HG03196 (cell line): ENCODE measurements around the gene FOXF1.

Experiments used
- ATAC-seq: cut with Tn5 transposase; IDR thresholded peaks from one replicate; pipeline ENCODE4 v1.9.1; 2021; ENCODE audit not compliant: unreplicated experiment

Gene FOXF1

DNA sequence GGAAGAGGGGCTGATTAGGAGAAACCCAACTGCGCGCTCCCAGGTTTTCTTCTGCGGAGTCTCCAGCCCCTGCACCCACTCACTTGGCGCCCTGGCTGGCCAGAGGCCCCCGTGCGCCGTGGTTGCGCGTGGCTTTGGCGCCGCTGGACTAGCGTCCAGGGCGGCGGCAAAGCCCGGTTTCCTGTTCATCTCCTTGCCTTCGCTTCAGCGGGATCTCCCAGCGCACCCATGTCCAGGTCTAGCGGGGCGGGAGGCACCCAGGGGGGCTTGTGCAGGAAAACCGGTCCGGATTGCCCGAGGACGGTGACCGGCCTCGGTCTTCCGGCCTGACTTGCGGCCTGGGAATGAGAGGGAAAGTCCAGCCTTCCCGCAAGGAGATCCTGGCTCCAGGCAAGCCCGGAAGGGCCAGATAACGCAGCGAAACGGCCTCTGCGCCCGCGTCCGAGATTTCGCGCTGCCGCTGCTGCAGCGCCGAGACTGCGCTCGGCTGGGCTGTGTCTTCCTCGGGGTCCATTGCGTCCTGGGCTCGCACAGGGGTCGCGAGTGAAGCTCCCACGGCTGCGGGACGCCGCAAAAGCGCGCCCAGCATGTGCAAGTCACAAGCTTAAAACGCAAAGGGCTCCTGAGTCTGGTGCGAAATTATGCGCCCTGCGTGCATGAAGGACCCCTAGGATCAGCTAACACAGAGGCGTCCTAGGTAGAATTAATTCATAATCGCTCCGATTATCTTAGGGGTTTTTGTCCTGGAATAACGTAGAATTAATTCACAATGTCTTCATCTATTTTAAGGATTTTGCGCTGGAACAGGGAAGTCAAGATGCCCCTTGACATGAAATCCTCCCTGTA is 5.7 kb downstream of the FOXF1 start:
- ATAC-seq, result no peak

DNA sequence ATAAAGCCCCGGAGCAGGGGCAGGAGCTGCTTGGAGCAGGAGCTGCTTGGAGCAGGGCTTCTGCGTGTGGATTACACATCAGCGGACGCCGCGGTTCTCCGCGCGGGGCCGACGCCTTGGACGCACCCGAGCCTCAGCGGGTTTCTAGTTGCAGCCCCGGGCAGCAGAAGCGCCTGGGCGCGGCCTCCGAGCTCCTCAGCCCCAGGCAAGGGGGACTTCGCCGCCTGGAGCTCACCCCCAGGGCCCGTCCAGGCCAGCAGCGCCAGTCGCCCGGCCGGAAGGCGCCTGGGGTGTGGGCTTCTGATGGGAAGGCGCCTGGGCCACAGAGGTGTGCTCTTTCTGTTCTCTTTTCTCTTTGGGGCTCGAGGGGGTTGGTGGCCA is 6.3 kb downstream of the FOXF1 start:
- no peak for ATAC-seq

DNA sequence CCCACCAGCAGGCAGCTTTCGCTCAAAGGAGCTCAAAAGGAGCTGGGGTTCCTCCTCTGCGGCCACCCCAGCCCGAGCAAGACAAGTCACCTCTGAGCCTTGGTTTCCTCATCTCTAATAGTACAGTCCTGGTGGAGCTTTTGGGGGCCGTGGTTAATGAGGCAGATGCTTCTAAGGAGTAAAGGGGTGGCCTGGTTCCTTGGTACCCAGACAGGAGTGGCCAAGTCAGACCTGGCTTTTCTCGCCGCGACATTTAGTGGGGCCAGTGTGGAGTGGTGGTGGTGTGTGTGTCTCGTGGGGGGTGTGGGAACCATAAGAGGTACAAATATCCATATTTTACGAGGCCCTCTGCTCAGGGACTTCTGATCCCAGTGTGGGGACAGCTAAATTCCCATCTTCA is 6.7 kb downstream of the FOXF1 start:
- no peak for ATAC-seq

DNA sequence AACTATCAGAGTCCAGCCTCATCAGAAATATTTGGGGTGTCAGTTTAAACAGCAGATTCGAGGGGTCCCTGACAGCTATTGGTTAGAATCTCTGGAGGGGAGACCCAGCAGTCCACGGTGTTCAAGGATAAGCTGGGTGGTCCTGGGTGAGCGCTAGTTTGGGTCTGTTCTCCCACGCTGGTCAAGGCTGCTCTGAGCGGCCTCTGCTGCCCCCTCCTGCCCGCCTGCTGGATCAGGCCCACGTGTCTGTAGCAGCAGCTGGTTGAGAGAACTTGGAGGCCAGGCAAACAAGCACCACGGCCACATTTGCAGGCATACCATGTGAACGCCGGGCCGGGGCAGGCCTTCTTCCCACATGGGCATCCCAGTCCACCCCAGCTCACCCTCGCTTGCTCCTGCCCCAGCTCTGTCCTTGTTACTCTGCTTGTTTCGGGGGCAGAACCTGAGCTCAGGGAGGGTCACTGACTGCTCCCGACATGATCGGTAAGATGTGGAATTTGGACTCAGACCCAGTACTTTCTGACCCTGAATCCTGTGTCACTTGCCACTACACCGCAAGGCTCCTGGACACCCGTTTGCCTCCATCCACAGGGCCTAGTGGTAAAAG is 7.4 kb downstream of the FOXF1 start:
- ATAC-seq, result no peak

DNA sequence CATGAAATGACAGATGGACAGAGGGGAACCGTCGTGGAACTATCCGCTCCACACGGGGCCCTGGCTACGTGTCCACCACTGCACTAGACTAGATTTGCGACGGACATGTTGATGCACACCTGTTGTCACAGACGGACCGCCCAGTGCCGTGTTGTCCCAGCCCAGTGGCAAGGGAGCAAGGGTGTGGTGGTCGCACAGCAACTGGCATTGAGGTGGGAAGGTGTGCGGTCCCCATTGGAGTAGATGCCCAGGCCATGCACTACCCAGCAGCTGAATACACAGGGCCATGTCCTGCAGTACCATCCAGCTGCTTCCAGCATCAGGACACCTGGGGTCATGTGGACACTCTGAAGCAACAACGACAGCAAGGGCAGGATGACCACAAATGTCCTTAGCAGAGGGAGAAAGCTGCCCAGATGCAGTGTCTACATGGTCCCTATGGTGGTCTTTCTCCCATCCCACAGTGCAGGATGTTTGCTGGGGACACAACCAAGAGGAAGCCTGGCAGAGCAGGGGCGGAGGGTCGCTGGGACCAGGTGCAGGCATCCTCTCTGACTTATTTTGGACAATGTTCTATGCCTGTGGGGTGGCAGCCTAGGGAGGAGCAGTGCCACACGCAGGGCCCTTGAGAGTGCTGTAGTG is 8.8 kb downstream of the FOXF1 start:
- no peak for ATAC-seq

DNA sequence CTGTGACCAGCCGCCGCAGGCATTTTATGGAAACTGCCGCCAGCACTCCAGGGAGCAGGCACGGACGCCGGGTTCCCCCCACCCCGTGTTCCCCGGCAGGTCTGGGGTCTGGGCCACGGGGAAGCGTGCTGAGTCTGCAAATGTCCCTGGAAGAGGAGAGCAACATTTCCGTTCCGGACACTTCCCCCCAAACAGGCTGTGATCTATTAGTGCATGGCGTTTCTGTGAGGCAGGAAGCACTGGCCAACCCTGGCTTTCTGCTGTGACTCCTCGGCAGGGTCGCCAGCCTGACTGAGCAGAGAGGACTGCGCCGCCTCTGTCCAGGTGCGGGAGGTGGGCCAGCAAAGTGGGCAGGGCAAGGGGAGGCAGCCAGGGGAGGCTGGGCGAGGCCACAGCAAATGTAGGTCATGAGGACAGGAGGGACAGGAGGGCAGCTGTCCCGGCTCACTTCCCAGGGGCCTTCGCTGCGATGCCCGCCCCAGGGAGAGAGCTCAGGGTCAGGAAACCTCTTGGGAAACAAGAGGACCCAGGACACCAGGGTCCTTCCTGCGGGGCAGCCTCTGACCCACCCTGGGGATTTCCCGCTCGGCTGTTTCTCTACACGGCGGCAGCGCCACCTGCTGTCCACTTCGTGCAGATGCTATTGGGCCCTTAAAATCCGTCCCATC is 9.5 kb downstream of the FOXF1 start:
- ATAC-seq, result no peak

DNA sequence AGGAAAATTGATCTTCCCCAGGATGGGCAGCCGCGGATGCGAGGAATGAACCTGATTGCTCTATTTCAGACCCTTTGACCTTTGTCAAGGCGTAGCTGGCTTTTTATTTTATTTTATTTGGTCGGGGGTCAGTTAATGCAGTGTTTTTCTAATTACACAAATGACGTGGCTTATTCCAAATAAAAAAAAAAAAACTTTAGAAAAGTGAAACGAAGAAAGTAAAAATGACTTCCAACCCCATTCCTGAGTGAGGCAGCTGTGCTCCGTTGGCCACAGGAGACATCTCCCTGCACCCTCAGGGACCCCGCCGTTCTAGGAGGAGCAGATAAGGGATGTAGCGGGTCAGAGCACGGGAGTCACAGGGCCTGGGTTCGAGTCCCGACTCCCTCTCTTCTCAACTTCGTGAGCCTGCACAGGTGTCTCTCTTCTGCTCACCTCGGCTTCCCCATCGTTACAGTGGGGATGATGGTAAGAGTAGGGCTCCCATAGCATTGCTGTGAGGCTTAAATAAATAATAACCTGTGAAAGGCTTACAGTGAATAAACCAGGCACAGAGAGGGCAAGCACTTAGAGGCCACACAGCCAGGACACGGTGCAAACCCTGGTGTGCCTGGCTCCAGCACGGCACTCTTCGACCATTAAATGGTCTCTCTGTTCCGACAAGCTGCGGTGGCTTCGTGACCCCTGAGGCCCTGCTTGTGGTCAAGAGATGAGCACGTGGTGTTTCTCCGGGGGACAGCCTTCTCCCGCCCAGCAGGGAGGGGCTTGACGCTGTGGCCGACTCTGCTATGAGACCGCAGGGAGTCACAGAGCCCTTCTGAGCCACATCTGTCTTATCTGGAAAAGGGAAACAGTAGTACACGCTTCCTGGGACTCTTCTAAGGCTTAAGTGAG is 10.2 kb downstream of the FOXF1 start:
- no peak for ATAC-seq

DNA sequence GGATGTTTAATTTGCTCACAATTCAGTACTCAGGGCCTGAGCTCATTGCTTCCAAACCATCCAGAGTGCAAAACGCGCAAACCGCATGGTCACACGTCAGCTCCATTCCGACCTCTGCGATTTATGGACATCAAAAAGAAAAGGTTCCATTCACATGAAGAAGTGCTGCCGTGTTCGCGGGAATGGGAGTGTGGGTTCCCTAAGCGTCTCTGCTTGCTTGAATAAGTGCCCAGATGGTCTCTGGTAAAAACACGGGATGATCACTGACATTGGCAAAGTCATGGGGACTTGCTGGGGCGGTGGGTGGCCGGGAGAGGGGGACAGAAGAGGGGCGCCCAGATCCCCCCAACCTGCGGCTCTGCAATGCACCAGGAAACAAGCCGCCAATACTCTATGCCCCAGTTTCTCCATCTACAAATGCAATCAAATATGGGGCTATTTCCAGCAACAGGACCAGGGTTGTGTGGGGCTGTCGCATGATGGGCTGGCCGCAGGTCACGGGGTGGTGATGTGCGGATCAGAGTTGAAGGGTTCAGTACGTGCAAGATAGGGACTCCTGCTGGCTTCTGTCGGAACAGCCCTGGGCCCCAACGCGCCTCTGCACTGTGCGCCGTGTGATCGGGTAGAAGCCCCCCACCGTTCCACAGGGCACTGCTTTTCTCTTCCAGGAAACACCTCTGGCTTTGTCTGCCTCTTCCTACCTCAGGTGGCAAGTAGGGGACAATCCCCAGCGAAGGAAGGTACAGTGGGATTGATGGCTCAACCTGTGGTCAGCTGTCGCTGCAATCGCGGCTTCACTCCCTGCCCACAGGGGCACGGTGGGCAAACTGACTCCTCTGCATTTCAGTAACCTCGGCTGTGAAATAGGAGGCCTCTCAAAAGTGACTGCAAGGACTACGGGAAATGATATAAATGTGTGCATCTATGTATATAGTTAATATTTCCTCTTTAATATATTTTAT is 11.2 kb downstream of the FOXF1 start:
- ATAC-seq, result no peak

DNA sequence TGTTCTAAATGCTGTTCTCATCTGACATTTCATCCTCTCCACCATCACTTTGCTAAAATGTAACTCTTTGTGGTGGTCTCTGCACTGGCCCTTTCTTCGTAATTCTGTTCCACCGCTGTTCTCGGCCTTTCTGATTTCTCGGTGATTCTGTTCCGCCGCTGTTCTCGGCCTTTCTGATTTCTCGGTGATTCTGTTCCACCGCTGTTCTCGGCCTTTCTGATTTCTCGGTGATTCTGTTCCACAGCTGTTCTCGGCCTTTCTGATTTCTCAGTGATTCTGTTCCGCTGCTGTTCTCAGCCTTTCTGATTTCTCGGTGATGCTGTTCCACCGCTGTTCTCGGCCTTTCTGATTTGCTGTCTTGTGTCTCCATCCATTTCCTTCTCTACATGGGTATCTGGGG is 12.3 kb downstream of the FOXF1 start:
- no peak for ATAC-seq

DNA sequence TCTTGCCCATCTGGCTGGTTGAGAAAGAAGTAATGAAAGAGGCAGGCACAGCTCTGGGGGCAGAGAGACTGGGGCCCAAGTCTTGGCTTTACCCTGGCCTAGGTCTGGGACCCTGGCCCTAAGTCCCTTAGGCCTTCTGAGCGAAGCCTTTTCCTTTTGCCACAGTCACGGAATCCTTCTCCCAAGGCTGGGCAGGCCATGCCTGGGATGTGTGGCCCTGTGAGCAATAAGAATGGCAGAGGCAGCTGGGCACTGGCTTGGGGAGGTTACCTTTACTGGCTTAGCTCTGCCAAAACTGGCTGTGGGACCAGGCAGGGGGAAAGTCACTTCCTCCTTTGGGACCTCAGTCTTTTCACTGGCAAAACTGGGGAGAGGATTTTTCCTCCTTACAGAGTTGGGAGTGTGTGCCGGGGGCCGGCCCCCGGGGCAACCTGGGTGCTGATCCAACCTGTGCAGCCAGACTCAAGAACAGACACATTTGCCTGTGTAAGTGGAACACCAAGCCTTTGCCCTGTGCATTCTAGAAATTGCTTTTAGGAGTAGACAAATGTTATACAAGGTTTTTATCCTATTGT is 12.9 kb downstream of the FOXF1 start:
- no peak for ATAC-seq

DNA sequence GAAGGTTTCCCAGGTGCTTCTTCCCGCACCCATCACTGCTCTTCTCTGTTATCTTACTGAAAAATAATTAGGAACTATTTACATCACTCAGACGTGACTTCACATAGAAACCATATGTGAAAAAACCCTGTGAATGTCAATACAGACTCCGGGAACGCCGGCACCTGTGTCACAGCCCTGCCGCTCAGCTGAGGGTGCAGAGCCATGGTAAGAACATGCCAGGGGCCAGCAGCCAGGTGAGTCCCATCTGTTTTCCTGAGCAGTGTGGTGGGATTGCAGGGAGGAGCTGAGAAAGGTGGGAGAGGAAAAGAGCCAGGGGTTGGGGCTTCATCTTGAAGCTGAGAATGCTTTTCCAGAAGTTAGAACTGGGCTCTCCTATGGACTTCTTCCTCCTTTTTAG is 13.7 kb downstream of the FOXF1 start:
- ATAC-seq, result no peak

DNA sequence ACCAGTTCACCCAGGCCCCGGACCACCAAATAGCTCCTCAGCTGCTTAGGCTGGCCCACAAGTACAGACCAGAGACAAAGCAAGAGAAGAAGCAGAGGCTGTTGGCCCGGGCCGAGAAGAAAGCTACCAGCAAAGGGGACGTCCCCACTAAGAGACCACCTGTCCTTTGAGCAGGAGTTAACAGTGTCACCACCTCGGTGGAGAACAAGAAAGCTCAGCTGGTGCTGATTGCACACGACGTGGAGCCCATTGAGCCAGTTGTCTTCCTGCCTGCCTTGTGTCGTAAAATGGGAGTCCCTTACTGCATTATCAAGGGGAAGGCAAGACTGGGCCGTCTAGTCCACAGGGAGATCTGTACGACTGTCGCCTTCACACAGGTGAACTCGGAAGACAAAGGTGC is 15.4 kb downstream of the FOXF1 start:
- ATAC-seq, result no peak

DNA sequence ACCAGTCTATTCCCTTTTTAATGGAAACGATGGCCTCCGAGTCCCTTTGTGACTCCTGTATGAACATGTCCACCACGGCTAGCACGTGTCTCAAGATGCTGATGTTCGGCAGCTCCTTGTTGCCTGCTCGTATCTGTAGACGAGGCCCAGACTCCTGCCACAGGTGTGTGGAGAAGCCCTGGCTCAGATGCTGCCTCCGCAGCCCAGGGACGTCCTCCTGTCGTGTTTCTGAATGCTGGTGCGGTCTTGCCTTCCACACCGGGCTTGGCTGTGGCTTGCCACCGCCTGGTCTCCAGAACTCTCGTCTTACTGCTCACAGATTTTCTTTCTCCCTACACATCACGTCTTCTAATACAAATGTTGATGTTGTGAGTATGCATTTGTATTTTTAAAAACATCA is 17.0 kb downstream of the FOXF1 start:
- ATAC-seq, result no peak

DNA sequence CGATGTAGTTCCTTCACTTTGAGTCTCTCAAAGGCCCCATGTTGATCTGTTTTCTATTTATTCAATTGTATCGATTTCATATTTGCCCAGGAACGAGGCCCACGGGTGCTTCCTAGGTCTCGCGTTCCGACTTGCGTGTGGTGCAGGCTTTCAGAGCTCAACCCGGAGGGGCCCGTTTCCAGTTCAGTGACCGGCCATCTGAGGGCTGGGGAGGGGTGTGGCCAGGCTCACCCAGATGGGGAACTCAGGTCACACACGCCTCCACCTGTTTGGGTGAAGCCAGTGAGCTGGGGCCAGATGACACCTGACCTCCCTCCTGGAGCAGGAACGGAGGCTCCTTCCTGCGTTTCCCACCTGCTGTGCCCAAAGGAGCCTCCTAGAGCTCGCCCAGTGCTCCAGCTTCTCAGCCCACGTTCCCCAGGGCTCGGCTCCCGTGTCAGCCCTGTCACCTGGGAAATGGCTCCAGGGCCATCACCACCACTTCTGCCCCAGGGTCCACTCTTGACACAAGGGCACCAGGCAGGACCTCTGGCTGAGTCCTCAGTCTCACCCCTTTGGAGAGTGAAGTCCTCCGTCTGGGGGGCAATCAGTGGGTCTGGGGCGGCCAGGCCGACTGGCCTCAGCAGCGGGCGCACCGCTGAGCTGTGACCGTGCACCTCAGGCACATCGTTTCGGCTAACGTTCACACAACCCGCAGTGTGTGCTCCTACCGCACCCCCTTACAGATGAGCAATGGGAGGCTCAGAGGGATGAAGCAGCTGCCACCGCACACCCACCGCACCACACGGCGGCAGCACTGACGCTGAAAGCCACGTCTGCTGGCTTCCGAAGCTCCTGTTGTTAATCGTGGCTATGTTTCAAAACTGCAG is 18.0 kb downstream of the FOXF1 start:
- no peak for ATAC-seq

DNA sequence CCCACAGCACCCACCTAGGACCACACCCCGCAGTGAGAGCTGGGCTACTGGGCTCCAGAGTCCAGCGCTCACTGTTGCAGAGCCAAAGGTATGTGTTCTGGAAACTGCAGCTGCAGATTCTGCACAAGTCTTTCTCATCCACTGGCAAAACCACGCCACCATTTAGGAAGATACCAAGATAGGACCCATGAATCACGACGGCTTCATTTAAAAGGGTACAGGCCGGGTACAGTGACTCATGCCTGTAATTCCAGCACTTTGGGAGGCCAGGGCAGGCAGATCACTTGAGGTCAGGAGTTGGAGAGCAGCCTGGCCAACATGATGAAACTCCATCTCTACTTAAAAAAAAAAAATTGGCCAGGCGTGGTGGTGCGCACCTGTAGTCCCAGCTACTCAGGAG is 18.8 kb downstream of the FOXF1 start:
- no peak for ATAC-seq

DNA sequence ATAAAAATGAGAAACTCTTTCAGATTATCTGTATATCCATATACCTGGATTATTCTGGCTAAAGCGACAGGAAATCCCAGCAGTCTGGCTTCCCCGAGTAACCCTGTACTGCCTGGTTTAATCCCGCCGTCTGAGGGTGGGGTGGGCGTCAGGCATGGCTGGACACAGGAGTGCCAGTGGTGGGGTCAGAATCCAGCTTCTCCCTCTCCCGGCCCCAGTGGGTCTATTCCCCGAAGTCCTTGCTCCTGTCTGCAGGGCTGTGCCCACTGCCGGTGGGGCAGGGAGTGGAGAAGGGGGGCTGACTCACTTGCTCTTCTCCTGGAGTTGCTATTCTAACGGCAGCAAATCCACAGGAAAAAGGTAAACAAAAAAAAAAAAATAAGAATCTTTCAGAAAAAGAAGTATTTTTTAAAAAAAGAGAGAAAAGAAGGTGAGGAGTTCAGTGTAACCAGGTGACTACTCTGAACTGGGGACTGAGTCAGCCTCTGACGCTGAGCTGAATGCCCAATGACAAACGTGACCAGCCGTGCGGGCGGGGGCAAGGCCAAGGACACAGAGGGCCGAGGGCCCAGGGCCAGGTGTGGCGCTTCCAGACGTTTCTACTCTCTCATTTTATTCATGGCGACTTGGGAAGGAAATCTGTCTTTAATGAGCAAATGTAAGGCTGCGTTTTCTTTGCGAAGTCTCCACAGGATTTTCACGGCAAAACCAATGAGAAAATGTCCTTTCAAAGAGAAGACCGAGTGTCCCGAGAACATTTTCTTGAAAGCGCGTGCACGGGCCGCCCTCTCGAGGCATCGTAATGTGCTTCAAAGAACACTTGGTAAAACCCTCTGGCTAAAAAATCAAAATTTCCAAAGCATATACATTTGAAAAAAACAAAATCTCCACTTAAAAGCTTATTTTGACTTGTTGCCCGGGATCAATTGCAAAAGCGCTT is 20.2 kb downstream of the FOXF1 start:
- no peak for ATAC-seq

DNA sequence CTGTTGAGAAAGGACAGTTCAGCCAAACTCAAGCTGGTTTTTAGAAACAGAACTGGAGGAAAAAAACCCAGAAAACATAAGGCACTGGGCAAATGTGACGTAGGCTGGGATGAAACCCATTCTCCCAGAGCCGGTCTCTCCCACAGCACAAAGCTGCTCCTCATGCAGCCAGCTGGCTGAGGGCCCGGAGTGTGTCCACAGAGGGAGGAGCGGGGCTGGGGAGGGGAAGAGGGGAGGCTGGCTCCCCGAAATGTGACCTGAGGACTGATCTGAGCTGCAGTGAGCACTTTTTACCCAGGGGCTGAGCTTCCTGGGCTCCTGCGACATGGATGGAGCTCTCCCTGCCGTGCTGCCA is 20.8 kb downstream of the FOXF1 start:
- no peak for ATAC-seq
